ENCODE measurements around the gene GRM2. TPM values are rescaled to one million over a fixed set of nuclear protein-coding genes. Genes with fewer than 3 reads are reported as not detected.

GRM2 gene
- total RNA-seq, 4 donors from 2014 or later: 1.9 to 7.3 (median 5.8) TPM

DNA sequence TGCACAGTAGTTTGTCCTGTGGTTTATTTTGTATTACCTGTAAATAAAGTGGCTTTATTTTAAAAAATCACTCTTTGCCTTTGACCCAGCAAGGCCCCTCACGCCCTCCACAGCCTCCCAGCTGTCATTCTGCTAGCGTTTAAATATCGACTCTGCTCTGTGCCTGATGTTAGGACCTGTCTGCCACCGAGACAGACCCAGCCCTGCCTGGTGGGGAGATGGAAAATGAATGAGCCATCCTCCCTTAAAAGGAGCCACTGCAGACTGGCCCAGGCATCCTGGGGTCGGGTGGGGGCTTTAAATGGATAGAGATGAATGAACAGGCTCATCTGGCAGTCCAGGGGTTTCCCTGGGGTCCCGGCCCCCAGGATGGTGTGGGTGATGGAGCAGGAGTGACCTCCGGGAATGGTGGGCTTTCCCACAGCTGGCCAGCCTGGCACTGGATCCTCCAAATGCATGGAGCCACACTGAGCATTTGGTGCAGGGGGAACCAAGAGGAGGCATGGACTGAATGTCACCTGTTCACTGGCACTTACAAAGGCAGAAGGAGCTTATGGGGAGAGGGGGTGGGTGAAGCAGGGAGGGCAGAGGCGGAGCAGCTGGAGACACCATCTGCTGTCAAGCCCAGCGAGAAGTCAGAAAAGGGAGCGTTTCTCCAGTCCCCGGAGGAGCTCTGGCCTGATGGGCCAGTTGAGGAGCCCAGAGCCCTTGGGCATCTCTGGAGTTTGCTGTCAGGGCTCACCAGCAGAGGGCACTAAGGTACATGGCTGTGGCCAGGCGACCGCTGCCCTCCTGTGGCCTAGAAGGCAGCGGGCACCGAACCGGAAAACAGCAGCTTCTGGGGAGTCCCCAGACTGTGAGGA lies 11.9 kb downstream of the GRM2 start:
- peak in 1 of 2 donors; percentile 65 for DNase-seq (ENCODE audit: low spot score in 2 of 2)
- 39% methylated on average over 14 of the region's 16 CpGs for WGBS
- Histone ChIP-seq H3K27ac (no peak overlapping the region), H3K4me1 (no peaks in the 10 kb centered on the region), H3K36me3 (no peaks in the 10 kb centered on the region), H3K9me3 (no peaks in the 10 kb centered on the region), H3K27me3 (no peaks in the 10 kb centered on the region), H3K4me3 (no peak overlapping the region)
- TF ChIP-seq CTCF (IDR thresholded peaks at IDR 0.05) (peak in 1 of 2 donors; percentile 39), POLR2A (IDR thresholded peaks at IDR 0.05) (no peak)

- WGBS: 79% methylated on average over 5 of the region's 5 CpGs
- no peaks in the 10 kb centered on the region for H3K4me1 ChIP-seq
- H3K4me3 ChIP-seq: no peak overlapping the region
- no peaks in the 10 kb centered on the region for H3K27me3 ChIP-seq
- no peak for DNase-seq (ENCODE audit: low spot score in 2 of 2)
- H3K27ac ChIP-seq: no peak overlapping the region
- H3K9me3 ChIP-seq: no peaks in the 10 kb centered on the region
- TF ChIP-seq POLR2AphosphoS5 (IDR thresholded peaks at IDR 0.05) (no peak), POLR2A (IDR thresholded peaks at IDR 0.05) (no peak), EP300 (IDR thresholded peaks at IDR 0.05) (no peak), CTCF (IDR thresholded peaks at IDR 0.05) (no peak)
- no peaks in the 10 kb centered on the region for H3K36me3 ChIP-seq
Observed at GRCh38 chr3:51719410-51720025, 12.7 kb downstream of the GRM2 start.

DNA sequence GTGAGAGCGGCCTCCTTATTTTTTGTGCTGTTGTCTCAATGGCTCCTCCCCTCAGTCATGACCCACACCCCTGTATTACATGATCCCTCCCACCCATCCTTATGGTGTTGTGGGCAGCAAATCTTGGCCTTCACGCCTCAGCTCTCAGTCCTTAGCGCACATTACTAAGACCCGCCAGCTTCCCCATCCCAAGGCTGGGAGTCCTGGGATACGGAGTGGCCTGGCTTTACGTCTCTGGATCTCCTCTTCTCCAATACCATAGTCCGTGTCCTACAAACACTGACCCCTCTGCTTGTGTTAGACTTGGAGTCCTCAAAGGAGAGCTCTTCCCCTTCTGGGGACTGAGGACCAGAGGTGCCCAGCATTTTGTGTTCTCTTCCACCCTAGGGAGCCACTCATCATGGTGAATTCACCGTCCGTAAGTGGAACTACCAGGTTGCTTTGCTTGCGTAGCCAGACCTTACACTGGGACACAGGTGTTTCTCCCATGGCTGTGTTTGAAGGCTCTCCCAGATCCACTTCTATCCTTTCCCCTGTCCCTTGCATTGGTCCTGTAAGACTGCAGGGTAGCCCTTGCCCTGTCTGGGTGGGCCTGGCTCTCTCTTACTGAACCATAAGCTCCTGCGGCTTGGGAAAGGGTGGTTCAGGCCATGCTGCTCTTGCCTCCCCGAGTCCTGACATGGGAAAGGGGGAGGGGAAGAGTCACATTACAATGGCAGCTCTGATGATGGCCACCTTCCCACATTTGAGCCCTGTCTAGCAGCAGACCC lies 13.6 kb downstream of the GRM2 start:
- WGBS: 87% methylated on average over 12 of the region's 12 CpGs
- H3K27me3 ChIP-seq: no peaks in the 10 kb centered on the region
- no peaks in the 10 kb centered on the region for H3K36me3 ChIP-seq
- no peaks in the 10 kb centered on the region for H3K4me1 ChIP-seq
- TF ChIP-seq POLR2AphosphoS5 (IDR thresholded peaks at IDR 0.05) (no peak), CTCF (IDR thresholded peaks at IDR 0.05) (no peak), EP300 (IDR thresholded peaks at IDR 0.05) (no peak), POLR2A (IDR thresholded peaks at IDR 0.05) (no peak)
- H3K4me3 ChIP-seq: no peak overlapping the region
- no peaks in the 10 kb centered on the region for H3K9me3 ChIP-seq
- no peak overlapping the region for H3K27ac ChIP-seq
- no peak for DNase-seq (ENCODE audit: low spot score in 2 of 2)

DNA sequence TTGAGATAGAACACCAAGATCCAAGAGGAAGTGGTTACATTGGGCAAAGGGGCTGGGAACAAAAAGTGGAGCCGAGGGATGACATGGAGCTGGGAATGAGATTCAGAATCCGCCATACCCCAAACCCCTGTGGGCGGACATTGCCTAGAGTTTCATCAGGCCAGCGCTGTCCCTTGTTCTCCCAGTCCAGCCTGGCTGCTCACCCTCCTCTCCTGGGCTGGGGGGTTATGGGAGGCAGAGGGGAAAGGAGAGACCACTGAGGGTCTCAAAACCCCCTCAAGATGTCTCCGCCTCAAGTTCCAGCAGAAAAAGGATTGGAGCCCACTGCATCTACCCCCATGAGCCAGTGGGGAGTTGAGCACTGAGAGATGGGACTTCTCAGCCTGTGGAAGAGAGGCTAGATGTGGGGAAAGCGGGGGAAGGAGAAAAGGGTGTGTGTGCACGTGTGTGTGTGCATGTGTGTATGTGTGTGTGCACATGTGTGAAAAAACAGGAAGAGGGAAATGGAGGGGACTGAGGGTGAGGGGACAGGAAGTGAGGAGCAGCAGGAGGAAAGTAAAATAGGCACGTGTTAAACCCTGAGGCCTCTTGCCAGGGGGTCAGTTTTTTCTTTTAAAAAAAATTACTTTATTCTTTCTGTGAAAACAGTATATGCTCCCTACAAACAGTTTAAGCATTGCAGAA lies 14.3 kb downstream of the GRM2 start:
- TF ChIP-seq CTCF (IDR thresholded peaks at IDR 0.05): no peak
- no peak for TF ChIP-seq EP300 (IDR thresholded peaks at IDR 0.05)
- TF ChIP-seq POLR2AphosphoS5 (IDR thresholded peaks at IDR 0.05): no peak
- no peak for TF ChIP-seq POLR2A (IDR thresholded peaks at IDR 0.05)
- H3K27me3 ChIP-seq: no peaks in the 10 kb centered on the region
- H3K4me1 ChIP-seq: no peaks in the 10 kb centered on the region
- no peak for DNase-seq (ENCODE audit: low spot score in 2 of 2)
- no peak overlapping the region for H3K27ac ChIP-seq
- no peaks in the 10 kb centered on the region for H3K36me3 ChIP-seq
- no peaks in the 10 kb centered on the region for H3K9me3 ChIP-seq
- H3K4me3 ChIP-seq: no peak overlapping the region
- WGBS: 78% methylated on average over 8 of the region's 8 CpGs

Data from suprapubic skin (tissue), 4 donors.